CD4-positive, alpha-beta T cell (primary cell): Measurements from ENCODE around the gene GPC1. TPM values are rescaled to one million over a fixed set of nuclear protein-coding genes. Genes with fewer than 3 reads are reported as not detected.

ENCODE experiments used
- ATAC-seq: fragments of 200-7000 bp; cut with Tn5 transposase; one replicate; pipeline ENCODE4 v1.10.0; 2022; ENCODE audit warnings: mild to moderate bottlenecking; ENCODE audit not compliant: poor library complexity
- CTCF ChIA-PET: fragments of 350-600 bp; sonication (Branson Sonifier 250); formaldehyde crosslinking; loops from one replicate; lab custom pipeline; 2021; ENCODE audit warnings: antibody characterized with exemption, inconsistent platforms; lab: Charles Lee
- POLR2A ChIA-PET: fragments of 350-600 bp; sonication (Branson Sonifier 250); formaldehyde crosslinking; loops from one replicate; lab custom pipeline; 2021; ENCODE audit warnings: antibody characterized with exemption, inconsistent platforms; lab: Charles Lee
- DNase-seq, 14 experiments: peaks; one replicate each; pipeline ENCODE4 v3.0.0-alpha.2; 2013 to 2020; ENCODE audit warnings: mixed read lengths in 2 of 14
- H3K27ac ChIP-seq, 2 donors: one replicate each; pipeline versions ENCODE4 v1.5.1 to v1.7.0; 2013; ENCODE audit warnings: low read length in 2 of 2, low read depth in 1 of 2, mild to moderate bottlenecking in 1 of 2
- H3K27me3 ChIP-seq, 2 experiments: 1 replicate in 1 of 2; 2 replicates in 1 of 2; pipeline versions ENCODE4 v1.6.1 to v1.7.0; 2013; ENCODE audit warnings: low read length in 2 of 2, control low read depth in 1 of 2, mild to moderate bottlenecking in 1 of 2, moderate library complexity in 1 of 2; ENCODE audit not compliant: insufficient read depth in 2 of 2, control insufficient read depth in 1 of 2
- H3K36me3 ChIP-seq: one replicate; pipeline ENCODE4 v1.6.1; 2013; ENCODE audit warnings: low read length, control low read depth; ENCODE audit not compliant: insufficient read depth
- H3K4me1 ChIP-seq: one replicate; pipeline ENCODE4 v1.6.1; 2013; ENCODE audit warnings: low read length, control low read depth; ENCODE audit not compliant: insufficient read depth
- H3K4me3 ChIP-seq: one replicate; pipeline ENCODE4 v1.5.1; 2013; ENCODE audit warnings: mild to moderate bottlenecking, low read length, moderate library complexity
- H3K9me3 ChIP-seq, 2 experiments: 1 replicate in 1 of 2; 2 replicates in 1 of 2; pipeline versions ENCODE4 v1.6.1 to v1.7.0; 2013; ENCODE audit warnings: low read length in 2 of 2, mild to moderate bottlenecking in 2 of 2, control low read depth in 1 of 2, moderate library complexity in 1 of 2; ENCODE audit not compliant: control insufficient read depth in 1 of 2, insufficient read depth in 1 of 2
- H3K27ac Mint-ChIP-seq: one replicate; pipeline ENCODE4 v1.8.0; 2020; ENCODE audit warnings: mixed read lengths
- H3K27me3 Mint-ChIP-seq: one replicate; pipeline ENCODE4 v1.8.0; 2021; ENCODE audit warnings: mixed read lengths
- H3K36me3 Mint-ChIP-seq: one replicate; pipeline ENCODE4 v1.8.0; 2021; ENCODE audit warnings: low read depth, mixed read lengths
- H3K4me1 Mint-ChIP-seq: one replicate; pipeline ENCODE4 v1.8.0; 2021; ENCODE audit warnings: low read depth, mixed read lengths
- H3K4me3 Mint-ChIP-seq: one replicate; pipeline ENCODE4 v1.8.0; 2020; ENCODE audit warnings: mild to moderate bottlenecking, mixed read lengths
- H3K9me3 Mint-ChIP-seq: one replicate; pipeline ENCODE4 v1.8.0; 2020; ENCODE audit warnings: mixed read lengths
- CTCF ChIP-seq: fragments of 200-600 bp; IDR thresholded peaks from one replicate; pipeline ENCODE4 v1.8.0; 2022; ENCODE audit warnings: antibody characterized with exemption, mild to moderate bottlenecking
- intact Hi-C, 2 experiments: fragments of 100-400 bp; cut with DNase I in 1 of 2; cut with micrococcal nuclease in 1 of 2; formaldehyde crosslinking; loops; one replicate each; pipeline versions ENCODE4 v1.15.1 to v1.9.0; 2023 to 2025; cut with DNase I, micrococcal nuclease
- total RNA-seq, 174 experiments: library from RNA in 2 of 174; stranded (reverse) in 2 of 174; gene quantifications; one replicate each; pipeline ENCODE4 v1.2.3 and lab custom pipeline; 2021 to 2026

GPC1 gene
- total RNA-seq, 2 experiments from 2014 or later = 0.58 to 0.98 TPM

GRCh38 chr2:240390091-240391073 lies 45.1 kb upstream of the GPC1 start:
- intact Hi-C loops = no loop called here
- CTCF ChIA-PET = no interaction called here
- no peaks in the 10 kb centered on the region for H3K36me3 Mint-ChIP-seq
- Histone ChIP-seq H3K27me3 (no peaks in the 10 kb centered on the region), H3K9me3 (peaks cover 0 to 4% of the 10 kb centered on the region in 2 experiments), H3K4me1 (peaks cover 15% of the 10 kb centered on the region), H3K36me3 (no peaks in the 10 kb centered on the region), H3K27ac (no peak overlapping the region), H3K4me3 (no peak overlapping the region)
- no peak overlapping the region for H3K27ac Mint-ChIP-seq
- no peaks in the 10 kb centered on the region for H3K9me3 Mint-ChIP-seq
- TF ChIP-seq CTCF = no peak
- ATAC-seq (no peak), DNase-seq (no peak)
- POLR2A ChIA-PET = no interaction called here
- no peaks in the 10 kb centered on the region for H3K27me3 Mint-ChIP-seq
- no peak overlapping the region for H3K4me3 Mint-ChIP-seq
- peaks cover 10% of the 10 kb centered on the region for H3K4me1 Mint-ChIP-seq

DNA sequence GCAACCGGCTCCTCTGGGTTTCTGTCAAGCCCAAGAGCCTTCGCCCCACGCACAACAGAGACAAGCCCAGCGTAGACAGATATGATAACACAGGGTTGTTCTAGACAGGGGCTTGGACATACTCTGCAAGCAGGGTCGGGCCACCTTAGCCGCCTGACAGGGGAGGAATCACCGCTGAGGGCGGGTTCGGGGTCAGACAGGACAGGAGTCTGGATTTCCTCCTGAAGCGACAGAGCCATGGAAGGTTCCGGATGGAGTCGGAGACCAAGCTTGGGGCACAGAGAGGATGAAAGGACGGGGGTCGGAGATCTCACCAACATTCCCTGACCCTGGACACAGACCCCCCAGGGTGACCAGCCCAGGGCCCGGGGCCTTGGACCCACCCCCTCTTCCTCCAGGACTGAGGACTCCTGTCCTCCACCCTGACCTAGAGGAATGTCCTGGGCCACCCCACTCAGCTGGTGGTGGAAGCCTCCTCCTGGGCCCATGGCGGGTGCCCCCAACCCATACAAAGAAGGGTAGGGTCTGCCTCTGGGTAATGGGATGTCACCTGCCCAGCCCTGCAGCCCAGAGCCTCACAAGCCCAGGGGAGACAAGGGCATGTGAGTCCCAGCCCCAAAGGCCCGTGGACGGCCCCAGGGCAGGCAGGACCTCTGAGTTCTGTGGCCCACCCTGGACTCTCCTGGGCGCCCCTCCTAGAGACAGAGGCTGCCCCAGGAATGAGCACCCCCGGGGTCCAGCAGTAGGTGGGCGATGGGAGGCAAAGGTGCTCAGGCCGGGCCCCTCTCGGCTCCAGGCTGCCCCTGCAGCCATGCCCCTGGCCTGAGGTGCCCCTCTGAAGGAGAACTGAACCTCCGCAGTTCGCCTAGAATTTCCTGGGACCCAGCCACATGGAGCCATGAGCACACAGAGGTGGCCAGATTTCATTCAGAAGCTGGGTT lies 44.1 kb upstream of the GPC1 start:
- Mint-ChIP-seq H3K36me3 (no peaks in the 10 kb centered on the region), H3K27ac (no peak overlapping the region), H3K9me3 (no peaks in the 10 kb centered on the region), H3K4me3 (no peak overlapping the region), H3K4me1 (peaks cover 10% of the 10 kb centered on the region), H3K27me3 (no peaks in the 10 kb centered on the region)
- ATAC-seq = no peak
- intact Hi-C loops = no loop called here
- H3K9me3 ChIP-seq = peaks cover 0 to 4% of the 10 kb centered on the region in 2 experiments
- no peaks in the 10 kb centered on the region for H3K36me3 ChIP-seq
- H3K27ac ChIP-seq = no peak overlapping the region
- TF ChIP-seq CTCF = no peak
- H3K27me3 ChIP-seq = no peaks in the 10 kb centered on the region
- CTCF ChIA-PET = no interaction called here
- peaks cover 15% of the 10 kb centered on the region for H3K4me1 ChIP-seq
- H3K4me3 ChIP-seq = no peak overlapping the region
- no peak for DNase-seq
- POLR2A ChIA-PET = no interaction called here

- ChIA-PET CTCF (no interaction called here), POLR2A (no interaction called here)
- peaks cover 15% of the 10 kb centered on the region for H3K4me1 ChIP-seq
- Mint-ChIP-seq H3K4me1 (peaks cover 10% of the 10 kb centered on the region), H3K27ac (no peak overlapping the region), H3K27me3 (no peaks in the 10 kb centered on the region), H3K9me3 (no peaks in the 10 kb centered on the region), H3K4me3 (no peak overlapping the region), H3K36me3 (no peaks in the 10 kb centered on the region)
- H3K27me3 ChIP-seq = no peaks in the 10 kb centered on the region
- ATAC-seq (no peak), DNase-seq (peak in 1 of 14 experiments; percentile 25)
- intact Hi-C loops = no loop called here
- H3K4me3 ChIP-seq = no peak overlapping the region
- peaks cover 0 to 4% of the 10 kb centered on the region in 2 experiments for H3K9me3 ChIP-seq
- no peak for TF ChIP-seq CTCF
- no peak overlapping the region for H3K27ac ChIP-seq
- H3K36me3 ChIP-seq = no peaks in the 10 kb centered on the region
Measured at GRCh38 chr2:240392084-240392947, 43.1 kb upstream of the GPC1 start.
